Measurements from ENCODE around the gene C15orf39. TPM values are rescaled to one million over a fixed set of nuclear protein-coding genes. Genes with fewer than 3 reads are reported as not detected.
"Not testable (repeated sequence)": the region's sequence is repeated elsewhere in the genome, so short reads cannot be mapped to it uniquely, and the experiment has no call there.

The C15orf39 gene
- 10 to 100 TPM in 2 of 4 donors, 1 to 10 TPM in 2; 7.7 to 11.5 (median 9.9) TPM for polyA plus RNA-seq (ENCODE audit: insufficient read length in 4 of 4)

GRCh38 chr15:75201616-75202250, at the start of gene C15orf39:
Gene C15orf39 (plus strand): TSS chr15:75201882. CDS start chr15:75206049, 4,167 bp downstream.
- DNase-seq (ENCODE audit: low read depth in 4 of 4, low spot score in 2 of 4): peak in 1 of 4 donors; percentile 49

GRCh38 chr15:75152382-75153079, 49.2 kb upstream of the C15orf39 start:
- DNase-seq (ENCODE audit: low read depth in 4 of 4, low spot score in 2 of 4): no peak

- DNase-seq (ENCODE audit: low read depth in 4 of 4, low spot score in 2 of 4): no peak
Observed at GRCh38 chr15:75153087-75153486, 48.6 kb upstream of the C15orf39 start.

GRCh38 chr15:75153565-75154276, 48.0 kb upstream of the C15orf39 start:
- no peak for DNase-seq (ENCODE audit: low read depth in 4 of 4, low spot score in 2 of 4)

GRCh38 chr15:75154461-75155062, 47.1 kb upstream of the C15orf39 start:
- DNase-seq (ENCODE audit: low read depth in 4 of 4, low spot score in 2 of 4): no peak

GRCh38 chr15:75156326-75157215, 45.1 kb upstream of the C15orf39 start:
- DNase-seq (ENCODE audit: low read depth in 4 of 4, low spot score in 2 of 4): no peak

- no peak for DNase-seq (ENCODE audit: low read depth in 4 of 4, low spot score in 2 of 4)
Observed at GRCh38 chr15:75158402-75158801, 43.3 kb upstream of the C15orf39 start.

- no peak for DNase-seq (ENCODE audit: low read depth in 4 of 4, low spot score in 2 of 4)
Observed at GRCh38 chr15:75159244-75159643, 42.4 kb upstream of the C15orf39 start.

GRCh38 chr15:75161106-75161916, 40.4 kb upstream of the C15orf39 start:
- DNase-seq (ENCODE audit: low read depth in 4 of 4, low spot score in 2 of 4): no peak

- no peak for DNase-seq (ENCODE audit: low read depth in 4 of 4, low spot score in 2 of 4)
Observed at GRCh38 chr15:75161917-75162414, 39.7 kb upstream of the C15orf39 start.

GRCh38 chr15:75163150-75163564, 38.5 kb upstream of the C15orf39 start:
- DNase-seq (ENCODE audit: low read depth in 4 of 4, low spot score in 2 of 4): no peak

GRCh38 chr15:75164625-75165350, 36.9 kb upstream of the C15orf39 start:
- DNase-seq (ENCODE audit: low read depth in 4 of 4, low spot score in 2 of 4): no peak

- not testable (repeated sequence) for DNase-seq (ENCODE audit: low read depth in 4 of 4, low spot score in 2 of 4)
Observed at GRCh38 chr15:75166489-75167063, 35.1 kb upstream of the C15orf39 start.

GRCh38 chr15:75167588-75168350, 33.9 kb upstream of the C15orf39 start:
- DNase-seq (ENCODE audit: low read depth in 4 of 4, low spot score in 2 of 4): no peak

GRCh38 chr15:75168374-75168773, 33.3 kb upstream of the C15orf39 start:
- DNase-seq (ENCODE audit: low read depth in 4 of 4, low spot score in 2 of 4): no peak

GRCh38 chr15:75170203-75170602, 31.5 kb upstream of the C15orf39 start:
- DNase-seq (ENCODE audit: low read depth in 4 of 4, low spot score in 2 of 4): no peak

- DNase-seq (ENCODE audit: low read depth in 4 of 4, low spot score in 2 of 4): no peak
Observed at GRCh38 chr15:75170711-75171341, 30.9 kb upstream of the C15orf39 start.

All from left renal cortex interstitium (tissue), 4 donors.